GM13976 (cell line): Measurements from ENCODE around the gene TRIM15.

Experiments used
- DNase-seq: peaks from one replicate; pipeline ENCODE4 v3.0.0; 2012; ENCODE audit warnings: low spot score
- in situ Hi-C: fragments of 300-500 bp; cut with MboI; formaldehyde crosslinking; loops from one replicate; pipeline ENCODE4 v1.12.0; 2022; ENCODE audit warnings: low sequenced_read_pairs, mixed read lengths, inconsistent platforms; ENCODE audit not compliant: unreplicated experiment
- TF ChIP-seq, protein P1 (sequence below): IDR thresholded peaks from 2 replicates; pipeline ENCODE4 v1.5.1; 2012; ENCODE audit warnings: borderline replicate concordance, mild to moderate bottlenecking; ENCODE audit not compliant: insufficient read depth; ENCODE audit errors: extremely low read depth, missing control alignments, control extremely low read depth

Gene TRIM15

DNA sequence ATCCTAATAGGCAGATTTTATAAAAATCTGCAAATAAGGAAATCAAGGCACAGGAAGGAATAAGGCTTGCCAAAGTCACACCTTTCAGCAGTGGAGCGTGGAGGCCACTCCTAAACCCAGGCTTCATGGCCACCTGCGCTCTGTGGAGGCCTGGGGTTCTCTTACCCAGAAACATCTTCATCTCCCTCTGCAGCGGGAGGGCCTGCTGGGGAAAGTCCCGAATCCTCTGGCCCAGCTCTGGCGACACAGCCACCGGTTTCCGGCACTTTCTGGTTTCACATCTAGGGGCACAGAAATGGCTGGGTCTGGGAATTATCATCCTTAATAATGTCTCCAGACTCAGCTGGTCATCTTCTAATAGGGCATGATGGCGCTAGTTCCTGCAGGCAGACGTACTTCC is 6.6 kb upstream of the TRIM15 start:
- DNase-seq: no peak
- in situ Hi-C loops: no loop called here
- TF ChIP-seq, protein P1, sequence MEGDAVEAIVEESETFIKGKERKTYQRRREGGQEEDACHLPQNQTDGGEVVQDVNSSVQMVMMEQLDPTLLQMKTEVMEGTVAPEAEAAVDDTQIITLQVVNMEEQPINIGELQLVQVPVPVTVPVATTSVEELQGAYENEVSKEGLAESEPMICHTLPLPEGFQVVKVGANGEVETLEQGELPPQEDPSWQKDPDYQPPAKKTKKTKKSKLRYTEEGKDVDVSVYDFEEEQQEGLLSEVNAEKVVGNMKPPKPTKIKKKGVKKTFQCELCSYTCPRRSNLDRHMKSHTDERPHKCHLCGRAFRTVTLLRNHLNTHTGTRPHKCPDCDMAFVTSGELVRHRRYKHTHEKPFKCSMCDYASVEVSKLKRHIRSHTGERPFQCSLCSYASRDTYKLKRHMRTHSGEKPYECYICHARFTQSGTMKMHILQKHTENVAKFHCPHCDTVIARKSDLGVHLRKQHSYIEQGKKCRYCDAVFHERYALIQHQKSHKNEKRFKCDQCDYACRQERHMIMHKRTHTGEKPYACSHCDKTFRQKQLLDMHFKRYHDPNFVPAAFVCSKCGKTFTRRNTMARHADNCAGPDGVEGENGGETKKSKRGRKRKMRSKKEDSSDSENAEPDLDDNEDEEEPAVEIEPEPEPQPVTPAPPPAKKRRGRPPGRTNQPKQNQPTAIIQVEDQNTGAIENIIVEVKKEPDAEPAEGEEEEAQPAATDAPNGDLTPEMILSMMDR: no peak

DNA sequence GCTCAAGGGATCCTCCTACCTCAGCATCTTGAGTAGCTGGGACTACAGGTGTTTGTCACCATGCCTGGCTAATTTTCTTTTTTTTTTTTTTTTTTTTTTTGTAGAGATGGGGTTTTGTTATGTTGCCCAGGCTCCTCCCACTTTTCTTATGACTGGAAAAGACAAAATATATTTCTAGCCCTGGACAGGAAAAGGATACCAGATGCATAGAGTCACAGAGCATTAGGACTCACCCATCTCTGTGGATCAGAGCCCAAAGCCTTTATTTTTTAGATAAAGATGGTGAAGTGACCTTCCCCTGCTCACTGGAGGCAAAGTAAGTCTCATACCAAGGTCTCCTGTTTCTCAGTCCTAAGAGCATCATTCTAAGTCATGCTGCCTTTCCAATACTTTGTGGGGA is 5.8 kb upstream of the TRIM15 start:
- in situ Hi-C loops: no loop called here
- TF ChIP-seq, protein P1: no peak
- no peak for DNase-seq

DNA sequence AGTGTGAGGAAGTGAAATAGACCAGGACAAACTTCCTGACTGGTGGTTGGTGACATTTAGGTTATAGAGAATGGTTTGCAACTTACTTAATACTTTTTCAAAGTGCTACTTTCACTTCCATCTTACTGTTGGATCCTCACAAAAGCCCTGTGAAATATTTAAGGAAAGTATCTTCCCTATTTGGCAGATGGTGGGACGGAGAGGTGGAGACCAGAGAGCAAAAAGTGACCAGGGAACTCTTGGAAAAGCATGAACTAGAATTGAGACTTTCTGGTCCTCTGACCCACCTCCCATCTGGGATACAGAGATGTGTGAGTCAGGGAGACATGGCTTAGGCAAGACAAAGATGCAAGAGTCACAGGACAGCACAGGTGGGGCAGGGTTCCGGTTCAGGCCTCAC is 5.3 kb upstream of the TRIM15 start:
- TF ChIP-seq, protein P1: no peak
- DNase-seq: no peak
- in situ Hi-C loops: no loop called here

DNA sequence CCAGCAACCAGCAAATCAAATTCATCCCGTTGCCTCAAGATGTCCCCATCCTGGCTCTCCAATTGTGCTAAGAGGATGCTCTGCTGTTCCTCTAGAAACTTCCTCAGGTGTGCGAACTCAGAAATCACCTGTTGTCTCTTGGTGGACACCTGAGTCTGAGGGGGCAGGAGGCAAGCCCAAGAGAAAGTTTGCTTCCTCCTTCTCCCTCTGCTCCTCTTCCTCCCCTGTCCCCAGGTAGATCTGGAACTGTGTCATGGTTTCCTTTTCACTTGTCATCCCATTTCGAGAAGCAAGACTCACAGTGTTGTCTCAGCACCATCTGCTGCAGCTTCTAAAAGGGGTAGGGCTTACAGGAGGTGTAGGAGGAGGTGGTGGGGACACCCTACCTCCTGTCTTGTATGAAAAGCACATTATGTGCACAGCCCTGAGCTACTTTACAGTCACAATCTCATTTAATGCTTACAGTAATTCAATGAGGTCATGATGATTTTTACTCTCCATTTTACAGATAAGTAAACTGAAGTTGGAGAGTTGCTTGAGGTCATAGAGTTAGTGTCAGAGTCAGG is 4.8 kb upstream of the TRIM15 start:
- no peak for DNase-seq
- in situ Hi-C loops: no loop called here
- TF ChIP-seq, protein P1: no peak

DNA sequence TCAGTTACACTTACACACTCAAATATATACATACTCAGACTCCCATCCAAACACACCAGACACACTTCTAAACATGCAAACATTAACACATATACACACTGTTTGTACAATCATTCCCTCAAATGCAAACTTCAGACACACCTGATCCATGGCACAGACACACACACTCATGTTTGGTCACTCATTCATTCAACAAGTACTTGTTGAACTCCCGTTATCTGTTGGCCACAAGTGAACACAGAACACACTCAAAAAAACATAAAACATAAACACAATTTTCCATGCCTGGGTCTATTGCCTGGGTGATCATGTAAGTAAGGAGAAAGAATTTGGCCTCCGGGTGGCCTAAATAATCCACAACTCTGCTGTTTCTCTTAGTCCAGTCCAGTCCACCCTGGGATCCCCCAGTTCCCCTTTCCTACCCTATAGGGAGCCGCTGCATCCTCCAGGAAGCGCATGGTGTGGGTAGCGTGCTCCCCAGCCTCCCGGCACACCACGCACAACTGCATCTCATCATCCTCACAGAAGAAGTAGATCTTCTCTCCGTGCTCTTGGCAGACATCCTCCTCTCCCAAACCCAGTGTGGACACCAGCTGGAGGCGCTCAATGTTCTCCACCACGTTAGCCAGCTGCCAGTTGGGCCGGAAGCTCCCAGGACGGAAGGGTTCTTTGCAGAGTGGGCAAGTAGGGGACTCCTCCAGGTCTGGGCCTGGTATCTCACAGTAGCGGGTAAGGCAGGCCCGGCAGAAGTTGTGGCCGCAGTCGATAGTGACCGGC is 3.1 kb upstream of the TRIM15 start:
- DNase-seq: no peak
- in situ Hi-C loops: no loop called here
- TF ChIP-seq, protein P1: no peak

DNA sequence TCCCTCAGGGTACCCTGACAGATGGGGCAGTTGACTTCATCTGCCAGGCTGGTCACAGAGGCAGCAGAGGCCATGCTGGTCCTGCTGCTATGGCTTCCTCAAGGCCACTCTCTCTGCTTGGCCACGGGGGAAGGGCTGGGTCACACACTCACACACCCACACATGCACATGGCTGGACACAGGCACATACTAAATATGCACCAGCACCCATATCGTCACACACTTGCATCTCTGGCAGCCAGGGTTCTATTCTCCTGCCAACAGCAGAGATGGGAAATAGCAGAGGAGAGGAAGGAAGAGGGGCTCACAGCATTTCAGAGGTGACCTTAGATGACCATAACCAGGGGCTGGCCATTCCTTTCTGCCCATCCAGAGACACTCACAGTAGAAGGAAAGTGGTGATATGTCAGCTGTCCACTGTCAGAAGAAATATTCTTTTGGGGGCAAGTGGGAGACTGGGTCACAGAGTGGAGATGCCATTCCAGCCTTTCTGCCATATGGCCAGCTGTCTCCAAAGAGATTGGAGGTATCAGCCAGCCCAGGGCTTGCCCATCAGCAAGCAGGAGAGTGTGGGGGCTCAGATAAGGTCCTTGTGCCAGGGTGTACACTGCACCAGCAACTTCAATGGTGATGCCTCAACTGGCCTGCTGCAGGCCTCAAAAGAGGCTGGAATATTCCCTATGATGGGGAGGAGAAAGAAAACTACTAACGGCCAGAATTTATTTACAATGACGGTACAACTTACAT is 2.4 kb upstream of the TRIM15 start, which contains the start of gene TRIM10:
Gene TRIM10, minus strand, starts transcription at position 427 of the 747 bp plus-strand sequence. Its CDS starts 353 bp downstream, at position 74.
- no peak for DNase-seq
- TF ChIP-seq, protein P1: no peak
- in situ Hi-C loops: no loop called here
